ENCODE measurements around the gene INSL6.

- TF ChIP-seq ZNF580 (tag by site-specific recombination; IDR thresholded peaks at IDR 0.05) (no peak), ZNF121 (tag by site-specific recombination; IDR thresholded peaks at IDR 0.05) (no peak), CTCF (tag by site-specific recombination; IDR thresholded peaks at IDR 0.05) (no peak), ZSCAN30 (tag by site-specific recombination; IDR thresholded peaks at IDR 0.05) (no peak), YY1 (tag by site-specific recombination; IDR thresholded peaks at IDR 0.05) (no peak), ZBTB1 (tag by site-specific recombination; IDR thresholded peaks at IDR 0.05) (no peak)
These were observed 41.2 kb downstream of the INSL6 start for GRCh38 chr9:5144217-5144616.
